K562 (cell line): ENCODE measurements around the gene RHOT1. TPM values are rescaled to one million over a fixed set of nuclear protein-coding genes. Genes with fewer than 3 reads are reported as not detected.

Experiments used
- ATAC-seq: fragments of 200-7000 bp; cut with Tn5 transposase; 3 replicates; pipeline ENCODE4 v1.9.1; 2020; ENCODE audit warnings: moderate library complexity
- BruUV-seq: library from RNA; stranded (reverse); fragments of 400-500 nt; replicated peaks from 2 replicates; lab custom pipeline; 2021; lab: Mats Ljungman, UMichigan
- CTCF ChIA-PET: fragments of 300-600 bp; formaldehyde crosslinking; extraction: SDS; loops from one replicate; lab custom pipeline; 2021; ENCODE audit warnings: low intra/inter-chr PET ratio; lab: Yijun Ruan, JAX
- POLR2A ChIA-PET: fragments of 300-600, 350-650 bp; sonication (Branson Sonifier 250); formaldehyde crosslinking; extraction: SDS; loops from one replicate; lab custom pipeline; 2021; ENCODE audit warnings: antibody characterized with exemption, inconsistent platforms; lab: Yijun Ruan, JAX
- DNase-seq, 4 experiments: peaks; one replicate each; pipeline versions ENCODE4 v3.0.0 to v3.0.0-alpha.2; 2011 to 2018; ENCODE audit warnings: low spot score in 3 of 4, mixed read lengths in 3 of 4; ENCODE audit errors: extremely low read depth in 1 of 4
- FAIRE-seq: peaks from 2 replicates; lab custom pipeline; 2011; peaks lifted over from hg19 to GRCh38; lab: Jason Lieb, UNC
- H2AFZ ChIP-seq: 2 replicates; pipeline ENCODE4 v1.6.0; 2011; ENCODE audit warnings: low read depth, low read length, control low read depth, inconsistent platforms
- H3K27ac ChIP-seq: fragments of 200-600 bp; 3 replicates; pipeline ENCODE4 v1.8.0; 2011; ENCODE audit warnings: low read depth, mild to moderate bottlenecking, control low read depth, inconsistent platforms, low read length, moderate library complexity, mixed read lengths; ENCODE audit errors: extremely low read depth
- H3K27me3 ChIP-seq, 2 experiments: fragments of 300-600 bp in 1 of 2; 2 replicates in 1 of 2; 3 replicates in 1 of 2; pipeline versions ENCODE4 v1.6.0 to v1.8.0; 2011; ENCODE audit warnings: inconsistent platforms in 2 of 2, low read length in 2 of 2, mild to moderate bottlenecking in 1 of 2, mixed read lengths in 1 of 2, moderate library complexity in 1 of 2; ENCODE audit not compliant: control insufficient read depth in 2 of 2, insufficient read depth in 2 of 2
- H3K36me3 ChIP-seq: fragments of 300-600 bp; 3 replicates; pipeline ENCODE4 v1.8.0; 2011; ENCODE audit warnings: mild to moderate bottlenecking, low read length, inconsistent platforms; ENCODE audit not compliant: control insufficient read depth, insufficient read depth
- H3K4me1 ChIP-seq, 2 experiments: fragments of 200-600 bp in 1 of 2; replicated peaks in 1 of 2; 2 replicates in 1 of 2; 3 replicates in 1 of 2; pipeline versions ENCODE4 v1.5.1 to v1.8.0; 2011; ENCODE audit warnings: inconsistent platforms in 2 of 2, low read length in 2 of 2, mild to moderate bottlenecking in 1 of 2, mixed read lengths in 1 of 2, moderate library complexity in 1 of 2; ENCODE audit not compliant: control insufficient read depth in 2 of 2, insufficient read depth in 2 of 2
- H3K4me2 ChIP-seq: 2 replicates; pipeline ENCODE4 v1.6.1; 2011; ENCODE audit warnings: low read length, control low read depth, inconsistent platforms, mixed read lengths; ENCODE audit not compliant: insufficient read depth
- H3K4me3 ChIP-seq: fragments of 200-600 bp; sonication (generic), shearing (Covaris generic); 2 replicates; pipeline ENCODE4 v1.5.1; 2016; ENCODE audit warnings: control low read depth, inconsistent platforms
- H3K79me2 ChIP-seq: fragments of 200-600 bp; 3 replicates; pipeline ENCODE4 v1.8.0; 2011; ENCODE audit warnings: low read length, inconsistent platforms; ENCODE audit not compliant: control insufficient read depth, insufficient read depth
- H3K9ac ChIP-seq, 2 experiments: 2 replicates each; pipeline versions ENCODE4 v1.6.0 to v1.6.1; 2011; ENCODE audit warnings: low read depth in 2 of 2, low read length in 2 of 2, control low read depth in 1 of 2, inconsistent platforms in 1 of 2, mild to moderate bottlenecking in 1 of 2, mixed read lengths in 1 of 2; ENCODE audit not compliant: insufficient read depth in 1 of 2
- H3K9me1 ChIP-seq: one replicate; pipeline ENCODE4 v1.6.0; 2011; ENCODE audit warnings: inconsistent platforms, mild to moderate bottlenecking, low read length, moderate library complexity; ENCODE audit not compliant: control insufficient read depth, insufficient read depth
- H3K9me3 ChIP-seq: replicated peaks from 2 replicates; pipeline ENCODE4 v1.5.1; 2011; ENCODE audit warnings: low read depth, low read length, inconsistent platforms; ENCODE audit not compliant: control insufficient read depth, insufficient read depth
- H4K20me1 ChIP-seq: replicated peaks from 2 replicates; pipeline ENCODE4 v1.6.1; 2011; ENCODE audit warnings: low read length, inconsistent platforms, mixed read lengths; ENCODE audit not compliant: control insufficient read depth, insufficient read depth
- BCL6 ChIP-seq: fragments of 250-450 bp; sonication (Bioruptor Pico); IDR thresholded peaks from 2 replicates; pipeline ENCODE4 v1.4.0; 2020
- BCOR ChIP-seq: fragments of 450-650 bp; IDR thresholded peaks from 2 replicates; pipeline ENCODE4 v1.6.1; 2016
- FOSL1 ChIP-seq: fragments of 200-800 bp; sonication (Bioruptor generic); conservative IDR thresholded peaks from 2 replicates; pipeline ENCODE4 v1.6.1; 2016; ENCODE audit warnings: missing genetic modification characterization, missing compliant biosample characterization
- FOXP4 ChIP-seq: sonication (generic); formaldehyde crosslinking; IDR thresholded peaks from 2 replicates; pipeline ENCODE4 v1.8.0; 2022; ENCODE audit warnings: mild to moderate bottlenecking, missing genetic modification reagents, borderline replicate concordance
- GABPB2 ChIP-seq: fragments of 250-450 bp; sonication (Bioruptor Pico); conservative IDR thresholded peaks from 2 replicates; pipeline ENCODE4 v1.5.1; 2021; ENCODE audit warnings: mild to moderate bottlenecking
- GTF2A2 ChIP-seq: IDR thresholded peaks from 2 replicates; pipeline ENCODE4 v1.6.1; 2016; ENCODE audit warnings: mild to moderate bottlenecking, missing genetic modification characterization, missing compliant biosample characterization
- JUN ChIP-seq, 2 experiments: sonication (generic) in 1 of 2; formaldehyde crosslinking in 1 of 2; IDR thresholded peaks; 2 replicates each; pipeline versions ENCODE4 v1.6.1 to v1.8.0; 2012 to 2022; ENCODE audit warnings: borderline replicate concordance in 2 of 2, mild to moderate bottlenecking in 2 of 2, improper control_type of control experiment in 1 of 2, low read depth in 1 of 2, low read length in 1 of 2, missing genetic modification reagents in 1 of 2
- KDM2B ChIP-seq: fragments of 250-450 bp; sonication (Bioruptor Pico); IDR thresholded peaks from 2 replicates; pipeline ENCODE4 v1.8.0; 2021; ENCODE audit warnings: mild to moderate bottlenecking, moderate library complexity
- MNT ChIP-seq, 2 experiments: fragments of 450-650 bp; conservative IDR thresholded peaks; 2 replicates each; pipeline ENCODE4 v1.6.1; 2017; ENCODE audit warnings: mild to moderate bottlenecking in 2 of 2, moderate library complexity in 2 of 2
- RREB1 ChIP-seq: fragments of 250-450 bp; sonication (Bioruptor Pico); IDR thresholded peaks from 2 replicates; pipeline ENCODE4 v1.4.0; 2020
- SMAD4 ChIP-seq: fragments of 250-450 bp; sonication (Bioruptor Pico); conservative IDR thresholded peaks from 2 replicates; pipeline ENCODE4 v1.8.0; 2021; ENCODE audit warnings: inconsistent platforms, mild to moderate bottlenecking, moderate library complexity
- TAF15 ChIP-seq: fragments of 200-400 bp; formaldehyde crosslinking; IDR thresholded peaks from 2 replicates; pipeline ENCODE4 v1.6.1; 2017; ENCODE audit warnings: mild to moderate bottlenecking, low read depth, low read length, moderate library complexity
- ZNF77 ChIP-seq: fragments of 250-450 bp; sonication (Bioruptor Pico); IDR thresholded peaks from 2 replicates; pipeline ENCODE4 v1.5.0; 2020
- in situ Hi-C: fragments of 300-500 bp; cut with MboI; formaldehyde crosslinking; loops from 4 replicates; pipeline ENCODE4 v1.15.0; 2018; ENCODE audit warnings: inconsistent platforms, mixed read lengths
- intact Hi-C: fragments of 100-400 bp; cut with micrococcal nuclease; formaldehyde crosslinking; loops from 2 replicates; pipeline ENCODE4 v1.14.2; 2022
- polyA plus RNA-seq, 8 experiments: library from polyadenylated mRNA; depleted of rRNA in 4 of 8; stranded (reverse) in 5 of 8; unstranded in 3 of 8; fragments of >200 nt; fragmentation: Nextera tagmentation in 2 of 8; fragmentation: Illumina TruSeq in 1 of 8; extraction: Ambion mirVana in 2 of 8; extraction: Trizol in 1 of 8; gene quantifications; 2 replicates each; pipeline versions ENCODE4 v1.2.1 to v1.2.3, GENCODE V29; 2011 to 2014; ENCODE audit warnings: inconsistent platforms in 1 of 8, missing spikeins in 1 of 8
- total RNA-seq, 7 experiments: library from RNA; depleted of rRNA in 6 of 7; stranded (reverse); fragments of >200 nt in 6 of 7; fragmentation: Illumina TruSeq in 2 of 7; extraction: Trizol in 2 of 7; gene quantifications; 2 replicates each; pipeline versions ENCODE4 v1.2.1 to v1.2.3, GENCODE V29; 2011 to 2021; ENCODE audit warnings: low replicate concordance in 1 of 7

Gene RHOT1
- total and polyA plus RNA-seq, 9 of the 15 experiments (the other 6 are each of a cell fraction or from before 2014, with no cell fraction given), result 23.0 to 101 (median 32.2) TPM

GRCh38 chr17:32206861-32207260 is 64.6 kb downstream of the RHOT1 start (continued):
- TF ChIP-seq RREB1 (CRISPR knock-in tag), result no peak

- Histone ChIP-seq H3K4me1 (no peaks in the 10 kb centered on the region), H3K79me2 (no peaks in the 10 kb centered on the region), H3K36me3 (peaks cover 67% of the 10 kb centered on the region), H3K27me3 (no peaks in the 10 kb centered on the region), H3K9me3 (no peaks in the 10 kb centered on the region), H3K27ac (no peak overlapping the region), H2AFZ (no peak overlapping the region), H3K9ac (no peak overlapping the region), H3K4me2 (no peak overlapping the region), H4K20me1 (no peaks in the 10 kb centered on the region), H3K9me1 (no peaks in the 10 kb centered on the region), H3K4me3 (no peak overlapping the region)
- intact Hi-C loops (no loop called here), in situ Hi-C loops (no loop called here)
- FAIRE-seq (no peak), DNase-seq (no peak), ATAC-seq (no peak)
- no TSS peak for BruUV-seq
- ChIA-PET CTCF (no interaction called here), POLR2A (no interaction called here)
- TF ChIP-seq GTF2A2 (tag), result no peak
- TF ChIP-seq SMAD4 (CRISPR knock-in tag), result no peak
- TF ChIP-seq BCOR, result no peak
- no peak for TF ChIP-seq TAF15
- no peak for TF ChIP-seq BCL6 (CRISPR knock-in tag)
- TF ChIP-seq JUN (IDR thresholded peaks at IDR 0.05; ENCODE audit: borderline replicate concordance, low read depth, low read length), result no peak
- TF ChIP-seq JUN (CRISPR knock-in tag; IDR thresholded peaks at IDR 0.05; ENCODE audit: borderline replicate concordance), result no peak
- no peak for TF ChIP-seq MNT (conservative IDR thresholded peaks at IDR 0.05)
- no peak for TF ChIP-seq FOXP4
- no peak for TF ChIP-seq ZNF77 (CRISPR knock-in tag)
- TF ChIP-seq KDM2B (CRISPR knock-in tag), result no peak
- no peak for TF ChIP-seq GABPB2
- no peak for TF ChIP-seq FOSL1 (tag)
These were observed 66.1 kb downstream of the RHOT1 start for GRCh38 chr17:32208436-32208835.
